Islet of Langerhans (tissue), 1 donor: ENCODE results near the gene CALN1.

Source experiments
- FAIRE-seq: peaks from one replicate; lab custom pipeline; 2011; peaks lifted over from hg19 to GRCh38; lab: Jason Lieb, UNC

The CALN1 gene

DNA sequence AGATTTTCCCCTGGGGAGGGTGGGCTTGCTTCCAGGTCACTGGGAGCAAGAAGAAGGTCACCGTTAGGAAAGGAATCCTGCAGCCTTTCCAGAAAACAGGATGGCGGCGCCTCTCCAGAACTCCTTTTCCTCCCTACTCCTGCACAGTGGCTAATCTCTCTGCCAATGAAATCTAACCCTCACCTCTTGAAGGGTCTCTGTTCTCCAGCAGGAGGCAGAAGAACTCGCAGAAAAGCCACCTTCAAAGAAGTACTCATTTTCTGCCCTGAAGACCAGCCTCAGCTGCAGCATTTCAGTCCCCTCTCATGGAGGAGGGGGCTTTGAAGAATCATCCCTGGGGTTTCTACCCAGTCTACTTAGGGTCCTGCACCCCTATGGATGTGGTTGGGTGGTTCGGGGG is 626.9 kb downstream of the CALN1 start:
- FAIRE-seq: no peak

DNA sequence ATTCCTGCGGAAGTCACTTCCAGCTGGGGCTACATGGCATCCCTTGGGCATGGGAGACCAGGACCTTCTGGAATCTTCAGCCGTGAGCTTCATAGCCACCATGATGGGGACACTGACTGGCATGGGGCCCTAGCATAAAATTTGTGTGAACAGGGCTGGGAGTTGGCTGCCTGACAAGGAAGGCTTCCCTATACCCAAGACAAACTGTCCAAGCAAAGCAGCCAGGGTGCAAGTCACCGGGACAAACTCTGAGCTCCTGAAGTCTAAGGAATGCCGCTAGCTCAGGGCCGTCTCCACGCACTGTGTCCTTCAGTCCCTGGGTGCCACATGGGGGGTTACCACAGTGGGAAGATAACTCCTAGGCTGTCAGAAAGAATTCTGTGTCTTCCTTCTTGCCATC is 627.4 kb downstream of the CALN1 start:
- no peak for FAIRE-seq

DNA sequence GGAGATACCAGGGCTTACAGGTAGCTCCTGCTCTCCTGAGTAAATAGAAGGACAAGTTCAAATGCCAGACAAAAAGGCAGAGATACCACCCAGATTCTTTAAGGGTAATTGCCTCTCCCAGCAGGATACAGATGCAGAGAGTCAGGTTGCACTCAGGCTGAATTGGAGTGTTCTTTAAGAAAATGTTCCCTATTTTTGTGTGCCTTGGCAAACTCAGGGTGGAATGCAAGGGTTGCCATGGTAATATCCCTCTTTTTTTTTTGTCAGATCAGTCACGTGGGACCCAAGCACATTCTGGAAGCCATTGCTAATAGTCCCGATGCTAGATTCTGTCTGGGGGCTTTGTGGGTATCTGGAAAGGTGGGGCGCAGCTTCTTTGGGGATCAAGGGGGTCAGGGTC is 628.0 kb downstream of the CALN1 start:
- FAIRE-seq: no peak

DNA sequence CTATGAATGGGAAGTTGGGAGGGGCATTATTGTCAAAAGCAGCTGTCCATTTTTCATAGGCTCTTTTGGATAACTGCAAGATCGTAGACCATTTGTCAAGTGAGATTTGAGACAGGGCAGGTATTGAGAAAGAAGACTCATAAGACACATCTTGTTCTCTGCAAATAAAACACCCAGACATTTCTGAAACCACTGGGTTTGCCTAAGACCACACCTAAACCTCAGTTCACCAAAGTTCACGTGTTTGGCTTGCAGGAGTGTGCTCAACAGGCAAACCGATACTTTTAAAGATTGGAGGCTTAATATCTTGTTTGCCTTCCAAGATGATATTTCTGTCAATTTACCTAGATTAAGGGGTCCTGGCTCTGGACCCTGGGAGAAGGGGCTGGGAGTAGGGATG is 628.4 kb downstream of the CALN1 start:
- FAIRE-seq: no peak

DNA sequence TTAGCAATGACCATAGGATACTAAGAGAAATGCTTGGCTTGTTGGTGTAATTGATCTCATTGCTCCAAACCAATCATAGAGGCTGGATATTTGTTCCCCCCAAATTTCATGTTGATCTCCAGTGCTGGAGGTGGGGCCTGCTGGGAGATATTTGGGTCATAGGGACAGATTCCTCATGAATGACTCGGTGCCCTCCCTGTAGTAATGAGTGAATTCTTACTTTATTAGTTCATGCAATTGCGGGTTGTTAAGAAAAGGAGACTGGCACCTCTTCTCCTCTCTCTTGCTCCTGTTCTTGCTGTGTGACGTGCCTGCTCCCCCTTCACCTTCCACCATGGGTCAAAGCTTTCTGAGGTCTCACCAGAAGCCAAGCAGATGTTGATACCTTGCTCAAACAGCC is 630.1 kb downstream of the CALN1 start:
- FAIRE-seq: no peak

DNA sequence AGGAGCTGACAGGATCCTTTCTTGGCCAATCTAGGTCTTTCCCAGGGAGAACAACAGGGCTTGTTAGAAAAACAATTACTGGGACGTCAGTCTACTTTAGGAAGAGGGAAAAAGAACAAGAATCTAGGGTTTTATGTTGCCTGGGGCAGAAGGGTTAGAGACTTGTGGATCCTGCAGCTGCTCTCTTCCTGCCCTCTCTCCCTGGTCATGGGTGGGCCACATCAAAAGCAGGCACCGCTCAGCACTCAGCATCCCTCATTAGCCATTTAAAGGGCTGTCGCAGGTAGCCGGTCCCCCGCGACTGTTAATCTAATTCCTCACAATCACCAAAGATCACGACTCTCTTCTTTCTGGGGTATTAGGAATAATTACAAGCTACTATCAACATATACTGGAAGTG is 631.9 kb downstream of the CALN1 start:
- FAIRE-seq: no peak

DNA sequence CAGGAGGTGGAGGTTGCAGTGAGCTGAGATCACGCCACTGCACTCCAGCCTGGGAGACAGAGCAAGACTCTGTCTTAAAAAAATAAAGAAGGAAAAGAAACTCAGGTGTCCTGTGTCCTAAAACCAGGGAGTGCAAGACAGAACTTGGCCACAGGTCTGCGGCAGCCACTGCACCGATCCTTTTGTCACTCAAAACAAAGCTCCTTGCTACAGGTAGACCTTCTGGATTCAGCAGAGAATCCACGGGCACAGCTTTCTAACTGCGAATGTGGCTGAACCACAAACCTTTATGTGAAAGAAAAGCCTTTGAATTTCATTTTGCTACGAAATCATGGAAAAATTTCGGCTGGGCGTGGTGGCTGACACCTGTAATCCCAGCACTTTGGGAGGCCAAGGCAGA is 634.9 kb downstream of the CALN1 start:
- FAIRE-seq: no peak

DNA sequence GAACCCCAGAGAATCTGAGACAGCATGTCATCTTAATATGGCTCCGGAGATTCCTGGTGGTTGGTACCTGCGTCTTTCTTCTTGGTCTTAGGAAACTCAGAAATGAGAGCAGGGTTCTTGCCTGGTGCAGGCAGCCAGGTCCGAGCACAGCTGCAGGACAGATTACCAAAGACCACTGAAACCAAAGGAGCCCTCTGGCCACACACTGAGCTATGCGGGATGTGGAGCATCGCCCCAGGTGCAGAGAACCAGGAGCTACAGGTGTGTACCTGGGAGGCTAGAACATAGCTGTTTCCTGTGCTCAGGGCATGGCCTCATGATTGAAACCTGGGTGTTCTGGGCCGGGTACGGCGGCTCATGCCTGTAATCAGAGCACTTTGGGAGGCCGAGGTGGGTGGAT is 635.4 kb downstream of the CALN1 start:
- FAIRE-seq: no peak

DNA sequence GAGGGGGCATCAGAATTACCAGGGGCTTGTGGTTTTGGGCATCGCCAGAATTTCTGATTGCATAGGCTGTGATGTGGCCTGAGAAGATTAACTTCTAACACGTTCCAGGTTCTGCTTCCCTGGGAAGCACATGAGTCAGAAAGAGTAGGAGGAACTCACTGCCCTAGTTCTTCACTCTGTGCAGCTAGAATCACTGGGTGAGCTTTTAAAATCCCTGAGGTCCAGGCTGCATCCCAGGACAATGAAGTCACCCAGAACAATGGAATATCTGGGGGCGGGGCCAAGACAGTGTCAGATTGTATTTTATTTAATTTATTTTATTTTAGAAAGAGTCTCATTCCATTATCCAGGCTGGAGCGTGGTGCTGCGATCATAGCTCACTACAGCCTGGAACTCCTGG is 636.5 kb downstream of the CALN1 start:
- no peak for FAIRE-seq

DNA sequence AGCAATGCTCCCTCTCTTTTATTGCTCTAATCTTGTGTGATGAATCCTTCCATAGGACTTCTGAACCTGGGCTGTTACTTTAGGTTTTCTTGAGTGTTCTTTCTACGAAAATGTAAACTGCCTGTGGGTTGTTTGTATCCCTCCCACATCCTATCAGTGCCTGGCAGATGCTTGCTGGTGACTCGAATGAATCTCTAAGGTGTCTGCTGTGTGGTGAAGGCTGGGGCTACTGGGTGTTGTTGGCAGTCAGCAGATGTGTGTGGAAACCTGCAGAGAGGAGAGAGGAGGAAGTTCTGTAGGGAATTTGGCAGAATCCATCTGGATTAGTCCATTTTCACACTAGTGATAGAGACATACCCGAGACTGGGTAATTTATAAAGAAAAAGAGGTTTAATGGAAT is 639.4 kb downstream of the CALN1 start:
- FAIRE-seq: no peak

DNA sequence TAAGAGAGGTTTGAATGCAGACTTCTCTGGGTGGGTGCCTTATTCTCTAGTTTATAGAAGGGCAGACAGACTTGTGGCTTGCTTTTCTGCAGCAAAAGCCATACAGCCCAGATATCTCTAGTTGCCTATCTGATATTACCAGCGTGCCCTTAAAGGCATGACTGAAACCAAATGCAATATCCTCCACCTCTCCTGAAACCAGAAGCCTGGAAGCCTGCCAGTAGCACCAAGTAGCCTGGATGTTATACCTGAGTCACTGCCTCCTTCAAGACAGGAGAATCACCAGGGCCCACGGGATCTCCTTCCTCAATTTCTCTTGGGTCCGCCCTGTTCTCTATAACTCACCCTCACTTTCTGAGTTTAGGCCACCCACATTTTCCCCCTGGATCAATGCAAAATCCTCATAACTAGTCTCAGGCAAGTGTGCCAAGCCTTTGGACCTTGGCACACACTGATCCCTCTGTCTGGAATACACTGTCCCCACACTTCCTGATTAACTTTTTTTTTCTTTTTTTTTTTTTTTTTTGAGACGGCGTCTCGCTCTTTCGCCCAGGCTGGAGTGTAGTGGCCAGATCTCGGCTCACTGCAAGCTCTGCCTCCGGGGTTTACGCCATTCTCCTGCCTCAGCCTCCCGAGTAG is 641.8 kb downstream of the CALN1 start:
- FAIRE-seq: no peak

DNA sequence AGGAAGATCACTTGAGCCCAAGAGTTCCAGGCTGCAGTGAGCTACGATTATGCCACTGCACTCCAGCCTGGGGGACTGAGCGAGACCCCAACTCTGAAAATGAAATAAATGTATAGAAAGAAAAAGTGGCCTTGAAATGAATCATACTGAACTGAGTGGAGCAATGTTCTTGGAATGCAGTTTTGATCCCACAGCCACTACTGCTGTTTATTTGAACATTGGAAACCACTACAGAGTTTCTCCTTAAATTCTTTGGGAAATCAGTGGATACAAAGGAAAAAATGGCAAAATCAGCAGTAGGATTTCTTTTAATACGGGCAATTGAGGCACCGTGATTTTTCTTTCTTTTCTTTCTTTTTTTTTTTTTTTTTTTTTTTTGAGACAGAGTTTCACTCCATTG is 642.8 kb downstream of the CALN1 start:
- FAIRE-seq: no peak

DNA sequence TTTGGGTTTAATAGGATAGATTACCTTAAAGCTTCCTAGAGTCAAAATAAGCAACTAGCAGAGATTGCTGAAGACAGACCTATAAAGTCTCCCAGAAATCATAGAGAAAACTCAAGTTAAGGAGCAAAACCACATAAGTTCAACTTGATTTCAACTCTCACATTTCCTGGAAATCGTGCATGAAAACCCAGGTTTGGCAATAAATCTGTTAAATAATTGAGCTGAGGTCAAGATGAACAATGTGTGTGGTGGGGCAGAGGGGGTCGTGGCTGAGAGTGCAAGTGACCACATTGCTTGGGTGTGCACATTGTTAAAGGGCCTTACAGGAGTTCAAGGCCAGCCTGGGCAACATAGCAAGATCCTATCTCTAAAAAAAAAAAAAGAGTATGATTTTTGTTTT is 643.7 kb downstream of the CALN1 start:
- no peak for FAIRE-seq

DNA sequence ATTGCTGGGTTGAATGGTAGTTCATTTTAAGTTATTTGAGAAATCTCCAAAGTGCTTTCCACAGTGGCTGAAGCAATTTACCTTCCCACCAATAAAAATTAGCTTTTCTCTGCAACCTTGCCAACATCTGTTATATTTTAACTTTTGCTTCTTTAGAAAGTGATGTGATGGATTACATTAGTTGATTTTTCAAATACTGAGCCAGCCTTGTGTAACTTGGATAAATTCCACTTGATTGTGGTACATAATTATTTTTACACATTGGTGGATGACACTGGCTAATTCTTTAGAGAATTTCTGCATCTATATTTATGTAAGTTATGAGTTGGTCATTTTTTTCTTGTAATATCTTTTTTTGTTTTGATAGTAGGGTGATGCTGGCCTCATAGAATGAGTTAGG is 646.1 kb downstream of the CALN1 start:
- no peak for FAIRE-seq

DNA sequence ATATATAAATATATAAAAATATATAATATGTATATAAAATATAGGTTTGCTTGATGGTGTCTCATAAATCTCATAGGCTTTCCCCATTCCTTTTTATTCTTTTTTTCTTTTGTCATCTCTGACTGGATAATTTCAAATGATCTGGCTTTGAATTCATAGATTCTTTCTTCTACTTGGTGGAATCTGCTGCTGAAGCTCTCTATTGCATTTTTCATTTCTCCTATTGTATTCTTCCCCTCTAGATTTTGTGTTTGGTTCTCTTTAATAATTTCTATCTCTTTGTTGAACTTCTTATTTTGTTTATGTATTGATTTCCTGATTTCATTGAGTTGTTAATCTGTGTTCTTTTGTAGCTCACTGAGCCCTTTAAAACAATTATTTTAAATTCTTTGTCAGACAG is 650.8 kb downstream of the CALN1 start:
- no peak for FAIRE-seq

DNA sequence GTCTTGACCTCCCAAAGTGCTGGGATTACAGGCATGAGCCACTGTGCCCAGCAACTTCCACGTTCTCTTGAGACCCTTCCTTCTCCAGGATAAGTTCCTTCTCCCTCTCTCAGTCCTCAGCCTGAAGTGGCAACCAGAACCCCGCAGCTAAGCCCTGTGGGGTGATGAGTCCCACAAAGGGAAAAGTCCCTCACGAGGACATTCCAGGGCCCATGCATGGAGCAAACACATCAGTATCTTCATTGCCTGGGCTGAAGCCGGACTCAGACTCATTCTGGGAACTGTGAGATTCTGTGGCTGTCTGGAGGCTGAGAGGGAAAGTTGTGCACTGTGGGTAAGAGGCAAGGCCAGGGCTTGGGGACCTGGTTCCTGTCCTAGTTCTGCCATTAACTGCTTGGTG is 657.3 kb downstream of the CALN1 start:
- FAIRE-seq: no peak

DNA sequence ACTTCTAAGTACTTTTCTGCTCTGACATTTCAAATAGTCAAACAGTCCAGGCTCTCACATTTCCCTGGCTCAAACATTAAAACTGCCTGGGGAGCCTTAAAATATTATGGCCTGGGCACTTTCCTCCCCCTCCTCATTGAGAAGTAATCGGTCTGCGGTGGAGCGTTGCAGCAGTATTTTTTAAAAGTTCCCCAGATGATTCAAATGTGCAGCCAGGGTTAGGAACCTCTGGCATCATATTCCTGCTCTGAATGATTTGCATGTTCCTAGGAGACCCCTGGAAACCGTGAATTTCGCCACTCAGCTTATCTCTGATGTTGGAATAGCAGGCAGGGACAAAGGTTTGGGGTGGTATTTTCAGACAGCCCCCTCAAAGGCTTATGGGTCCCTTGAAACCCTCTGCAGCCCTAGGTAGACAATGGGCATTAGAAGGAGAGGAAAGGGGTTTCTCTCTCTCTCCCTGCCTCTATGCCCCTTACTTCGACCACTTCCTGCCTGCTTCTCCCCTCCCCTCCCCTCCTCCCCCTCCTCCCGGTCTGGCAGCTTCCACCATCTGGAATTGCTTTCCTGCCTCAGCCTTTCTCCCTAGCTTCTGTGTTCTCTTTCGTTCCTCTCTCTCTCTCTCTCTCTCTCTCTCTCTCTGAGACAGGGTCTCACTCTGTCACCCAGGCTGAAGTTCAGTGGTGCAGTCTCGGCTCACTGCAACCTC is 658.0 kb downstream of the CALN1 start:
- no peak for FAIRE-seq

DNA sequence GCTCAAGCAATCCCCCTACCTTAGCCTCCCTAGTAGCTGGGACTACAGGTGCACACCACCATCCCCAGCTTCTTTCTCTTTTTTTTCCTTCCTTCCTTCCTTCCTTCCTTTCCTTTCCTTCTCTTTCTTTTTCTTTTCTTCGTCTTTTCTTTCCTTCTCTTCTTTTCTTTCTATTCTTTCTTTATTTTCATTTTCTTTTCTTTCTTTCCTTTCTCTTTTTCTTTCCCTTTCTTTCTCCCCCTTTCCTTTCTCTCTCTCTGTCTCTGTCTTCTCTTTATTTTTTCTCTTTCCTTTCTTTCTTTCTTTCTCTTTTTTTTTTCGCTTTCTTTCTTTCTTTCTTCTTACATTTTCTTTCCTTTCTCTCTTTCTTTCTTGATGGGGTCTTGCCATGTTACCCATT is 658.9 kb downstream of the CALN1 start:
- FAIRE-seq: no peak

DNA sequence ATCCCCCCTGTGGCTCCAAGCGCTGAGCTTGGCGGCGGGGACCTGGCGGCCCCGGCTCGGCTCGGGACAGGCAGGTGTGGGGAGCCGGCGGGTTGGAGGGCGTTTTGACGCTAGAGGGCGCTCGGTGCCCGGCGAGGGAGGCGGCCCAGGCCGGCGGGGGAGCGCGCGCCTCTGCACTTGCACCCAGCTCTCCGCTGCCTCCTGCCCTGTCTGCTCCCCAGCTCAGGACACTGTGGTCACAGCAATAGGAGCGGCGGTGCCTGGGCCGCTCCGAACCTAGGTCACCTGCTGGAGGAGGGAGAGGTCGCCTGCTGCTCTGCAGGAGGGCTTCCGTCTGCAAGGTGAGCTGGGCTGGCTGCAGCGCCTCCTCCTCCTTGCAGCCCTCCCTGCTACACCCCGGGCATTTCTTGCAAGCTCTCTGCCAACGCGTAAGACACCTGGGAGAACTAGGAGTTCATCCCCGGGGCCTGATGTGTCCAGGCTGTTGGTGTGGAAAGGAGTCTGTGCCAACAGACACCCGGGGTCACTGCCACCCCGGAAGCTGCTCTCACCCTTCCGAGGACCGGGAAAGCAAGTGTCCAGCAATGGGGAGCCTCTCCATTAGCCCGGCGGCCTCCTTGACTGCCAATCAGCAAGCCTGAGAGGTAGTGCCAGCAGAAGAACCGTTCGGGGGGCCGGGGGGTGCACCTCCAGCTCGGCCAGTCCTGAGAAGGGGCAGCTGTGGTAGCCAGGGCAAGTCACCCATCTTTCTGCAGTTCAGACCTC is 659.8 kb downstream of the CALN1 start:
- FAIRE-seq: no peak

DNA sequence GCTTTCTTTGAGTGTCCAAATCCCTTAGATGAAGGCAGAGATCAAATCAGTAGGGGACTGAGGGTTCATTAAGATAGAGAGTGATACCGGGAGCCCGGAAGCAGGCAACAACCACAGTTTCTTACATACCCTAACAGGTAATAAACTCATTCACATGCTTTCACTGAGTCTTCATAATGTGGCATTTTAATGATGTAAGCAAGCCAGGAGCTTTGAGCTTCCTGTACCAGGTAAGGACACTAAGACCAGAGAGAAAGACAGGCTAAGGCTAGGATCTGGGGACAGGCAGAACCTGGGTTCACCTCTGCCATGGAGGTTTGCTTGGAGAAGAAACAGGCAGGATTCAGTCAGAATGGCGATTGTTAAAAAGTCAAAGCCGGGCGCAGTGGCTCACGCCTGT is 661.8 kb downstream of the CALN1 start:
- no peak for FAIRE-seq

DNA sequence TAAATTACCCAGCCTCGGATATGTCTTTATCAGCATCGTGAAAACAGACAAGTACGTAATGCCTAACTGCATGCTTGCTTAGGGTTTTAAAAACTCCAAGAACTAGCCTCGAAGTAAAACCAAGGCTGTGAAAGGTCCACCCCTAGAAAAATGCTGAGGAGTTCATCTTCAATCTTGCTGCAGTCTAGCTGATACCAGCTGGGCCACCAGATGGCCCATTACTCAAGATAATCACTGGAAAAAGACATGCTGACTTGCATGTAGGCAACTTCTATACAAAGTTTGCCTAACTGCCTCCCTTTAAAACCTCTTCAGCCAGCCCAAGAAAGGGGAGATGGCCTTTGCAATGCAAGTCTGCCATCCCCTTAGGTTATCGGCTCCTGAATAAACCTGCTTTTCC is 666.1 kb downstream of the CALN1 start:
- no peak for FAIRE-seq

DNA sequence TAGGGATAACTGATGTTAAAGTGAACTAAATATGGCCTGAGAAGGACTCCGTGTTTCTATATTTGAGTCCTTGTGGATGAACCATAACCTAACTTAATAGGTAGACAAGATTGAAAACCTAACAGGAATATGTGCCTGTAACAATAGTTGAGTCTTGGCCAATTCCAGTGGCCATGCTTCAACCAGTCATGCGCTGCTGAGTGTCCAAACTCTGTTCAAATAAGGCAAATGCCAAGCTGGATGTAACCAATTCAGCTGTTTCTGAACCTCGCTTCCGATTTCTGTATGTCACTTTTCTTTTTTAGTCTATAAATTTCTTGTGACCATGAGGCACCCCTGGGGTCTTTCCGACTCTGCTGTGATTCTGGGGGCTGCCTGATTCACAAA is 672.0 kb downstream of the CALN1 start:
- FAIRE-seq: no peak

DNA sequence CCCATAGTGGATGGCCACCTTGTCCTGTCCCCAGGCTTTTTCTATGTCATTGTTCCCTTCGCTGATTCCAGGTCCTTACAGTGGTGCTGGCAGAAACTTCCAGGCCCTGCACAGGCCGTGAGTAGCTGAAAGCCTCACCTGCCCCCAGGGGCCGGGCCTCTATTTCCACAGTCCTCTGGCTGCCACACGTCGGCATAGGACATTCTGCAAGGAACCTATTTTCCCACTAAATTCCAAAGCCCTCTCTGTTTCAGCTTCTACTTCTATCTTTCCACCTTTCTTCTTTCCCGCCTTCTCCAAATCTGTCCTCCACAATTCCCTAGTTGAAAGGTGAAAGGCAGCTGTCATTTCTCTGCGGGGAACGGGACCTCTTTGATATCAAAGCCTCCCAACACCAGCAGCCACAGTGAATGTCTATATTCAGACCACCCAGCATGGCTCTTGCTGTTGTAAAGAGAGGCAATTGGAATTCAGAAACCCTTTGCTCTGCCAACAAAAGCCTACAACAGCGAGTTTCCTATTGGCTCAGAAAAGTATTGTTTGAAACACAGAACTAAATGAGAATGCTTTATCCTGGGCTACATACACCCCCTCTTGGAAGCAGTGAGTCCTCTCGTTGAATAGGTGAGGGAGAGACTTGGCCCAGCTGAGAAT is 672.5 kb downstream of the CALN1 start:
- no peak for FAIRE-seq
